ENCODE measurements around the gene PADI4. TPM values are rescaled to one million over a fixed set of nuclear protein-coding genes. Genes with fewer than 3 reads are reported as not detected.

Gene PADI4
- total and polyA plus RNA-seq, 2 of the 8 experiments (the other 6 are each of a cell fraction or from before 2014, with no cell fraction given) = 0.29 TPM; not detected in 1

- 0 out of 2 replicates have a peak overlapping the region, but pooled peaks have one; percentile 50 for H2BK12ac ChIP-seq (ENCODE audit: low read depth, low read length)
- no peak overlapping the region for H4K8ac ChIP-seq (ENCODE audit: extremely low read depth, insufficient read depth, low read length)
- H2BK15ac ChIP-seq (ENCODE audit: low read length) = peak overlapping the region; percentile 97; the same call in 1 of the 2 replicates
- 48% methylated on average over 15 of the region's 15 CpGs; no CpG with 5 or more reads in 1 of the 2 experiments for WGBS, 2 experiments (ENCODE audit: extremely low coverage in 1 of 2, insufficient coverage in 1 of 2, insufficient read length in 1 of 2, insufficient replicate concordance in 2 of 2, low coverage in 1 of 2, low lambda C conversion rate in 2 of 2, missing lambda C conversion rate in 1 of 2)
- H3K27ac ChIP-seq (ENCODE audit: low read depth, low read length) = no peak overlapping the region
- H3K23ac ChIP-seq (ENCODE audit: insufficient read length) = no peak overlapping the region
- no peak overlapping the region for H3K4ac ChIP-seq (replicated peaks; ENCODE audit: insufficient read length, low read depth, low read length)
- no peak overlapping the region for H3K14ac ChIP-seq (ENCODE audit: insufficient read length)
- H3K18ac ChIP-seq (ENCODE audit: extremely low read depth, low read length) = no peak overlapping the region
- H4K20me1 ChIP-seq (replicated peaks in 1 of 2; ENCODE audit: control insufficient read depth in 1 of 2, insufficient read depth in 2 of 2, low read length in 2 of 2) = no peaks in the 10 kb centered on the region
- H4K5ac ChIP-seq (ENCODE audit: insufficient read length, low read depth, low read length) = no peak overlapping the region
- no peak overlapping the region for H4K91ac ChIP-seq (replicated peaks; ENCODE audit: insufficient read length, low read length)
- ChIA-PET CTCF (ENCODE audit: partially characterized antibody) (interaction anchor here (0.6 to 3.9 kb wide), 57 partner anchors 10 to 317 kb away, joined by 3 to 31 read pairs (median 4); partner anchors contain the start of genes PADI2 and PADI3), POLR2A (ENCODE audit: partially characterized antibody) (no interaction called here)
- H3K9ac ChIP-seq (replicated peaks in 1 of 4; ENCODE audit: extremely low read depth in 1 of 4, low read depth in 3 of 4, low read length in 3 of 4) = no peak overlapping the region
- DNase-seq (ENCODE audit: low read depth in 1 of 2, low spot score in 2 of 2) (peak; percentile 59 to 94), FAIRE-seq (peak; percentile 74)
- no peak overlapping the region for H2BK20ac ChIP-seq (ENCODE audit: low read length)
- no peaks in the 10 kb centered on the region for H3K79me2 ChIP-seq (ENCODE audit: control insufficient read depth in 1 of 2, insufficient read depth in 2 of 2, low read length in 2 of 2)
- no peaks in the 10 kb centered on the region for H3K36me3 ChIP-seq (ENCODE audit: control insufficient read depth in 2 of 4, insufficient read depth in 4 of 4, low read length in 3 of 4)
- peak overlapping the region; percentile 9; the same call in 1 of the 2 replicates for H2AK5ac ChIP-seq (ENCODE audit: low read depth, low read length)
- no peak overlapping the region for H3K4me2 ChIP-seq (ENCODE audit: insufficient read depth in 1 of 2, low read depth in 2 of 2, low read length in 2 of 2)
- no peaks in the 10 kb centered on the region for H3K27me3 ChIP-seq (replicated peaks in 1 of 4; ENCODE audit: control insufficient read depth in 3 of 4, extremely low read depth in 1 of 4, insufficient read depth in 3 of 4, low read length in 3 of 4)
- peak overlapping the region; percentile 91 for H2AFZ ChIP-seq (ENCODE audit: low read length)
- H3K4me3 ChIP-seq (ENCODE audit: extremely low read depth in 1 of 4, insufficient read depth in 2 of 4, low read depth in 3 of 4, low read length in 4 of 4) = no peak overlapping the region
- no peaks in the 10 kb centered on the region for H3K9me3 ChIP-seq (ENCODE audit: insufficient read depth in 2 of 2, low read depth in 1 of 2, low read length in 1 of 2)
- H2BK120ac ChIP-seq (replicated peaks; ENCODE audit: low read depth, low read length) = no peak overlapping the region
- H3K4me1 ChIP-seq (replicated peaks in 1 of 4; ENCODE audit: control insufficient read depth in 3 of 4, insufficient read depth in 4 of 4, low read length in 3 of 4) = no peaks in the 10 kb centered on the region; a peak in 1 of 7 replicates
- H2BK5ac ChIP-seq (ENCODE audit: low read depth, low read length) = no peak overlapping the region
- H3K79me1 ChIP-seq (ENCODE audit: low read depth, low read length) = no peaks in the 10 kb centered on the region
- H3K23me2 ChIP-seq (ENCODE audit: low read depth, low read length) = no peaks in the 10 kb centered on the region
- no peak overlapping the region for H3K56ac ChIP-seq (replicated peaks; ENCODE audit: insufficient read length, low read depth, low read length)
- TF ChIP-seq CTCF (IDR thresholded peaks at IDR 0.05; ENCODE audit: control extremely low read depth in 1 of 3, insufficient read depth in 1 of 3, low read depth in 1 of 3, low read length in 3 of 3) (peak; percentile 84 to 93 (median 92)), MAFK (IDR thresholded peaks at IDR 0.05; ENCODE audit: low read depth, low read length) (no peak), CREB1 (IDR thresholded peaks at IDR 0.05) (peak; percentile 66; the same call in 1 of the 2 replicates), RAD21 (IDR thresholded peaks at IDR 0.05 in 1 of 2, conservative IDR thresholded peaks at IDR 0.05 in 1 of 2; ENCODE audit: low read depth in 2 of 2, low read length in 2 of 2) (peak; percentile 79 to 83), YY1 (IDR thresholded peaks at IDR 0.05; ENCODE audit: low read depth, low read length) (peak; percentile 76; the same call in 1 of the 2 replicates), SAP30 (IDR thresholded peaks at IDR 0.05; ENCODE audit: insufficient read depth, insufficient replicate concordance, low read length) (no peak), MAX (IDR thresholded peaks at IDR 0.05) (0 out of 2 replicates have a peak, but pooled peaks have one; percentile 30)
Measured at GRCh38 chr1:17274186-17275170, 33.5 kb upstream of the PADI4 start.

Data from H1 (cell line).